ENCODE measurements around the gene INO80D. TPM values are rescaled to one million over a fixed set of nuclear protein-coding genes. Genes with fewer than 3 reads are reported as not detected.
"Not testable (repeated sequence)": the region's sequence is repeated elsewhere in the genome, so short reads cannot be mapped to it uniquely, and the experiment has no call there.

Gene INO80D
- 10 to 100 TPM; 26.7 to 29.4 TPM for total RNA-seq

GRCh38 chr2:206085742-206086445 is at the start of gene INO80D:
INO80D (minus strand) TSS chr2:206086174; CDS start chr2:206063016, 23,158 bp downstream.
- H3K4me3 Mint-ChIP-seq: peak within 1 kb of the TSS; percentile 96
- H3K9me3 Mint-ChIP-seq (ENCODE audit: low read depth): no peaks in the 10 kb centered on the region
- peaks cover 23% of the 10 kb centered on the region for H3K4me1 Mint-ChIP-seq
- CTCF ChIA-PET: interaction anchor here (0.6 to 1.3 kb wide), 3 partner anchors 79 to 138 kb away, joined by 3 to 4 read pairs (median 3); no protein-coding TSS in a partner anchor
- H3K27ac Mint-ChIP-seq: peak within 1 kb of the TSS; percentile 99
- DNase-seq (peak; percentile 88), ATAC-seq (peak; percentile 91)
- H3K27me3 Mint-ChIP-seq: no peaks in the 10 kb centered on the region
- peaks cover 2% of the 10 kb centered on the region for H3K36me3 Mint-ChIP-seq

GRCh38 chr2:206127656-206128055 is 41.7 kb upstream of the INO80D start:
- no peaks in the 10 kb centered on the region for H3K4me1 Mint-ChIP-seq
- H3K4me3 Mint-ChIP-seq: no peak overlapping the region
- ATAC-seq (no peak), DNase-seq (no peak)
- H3K27me3 Mint-ChIP-seq: no peaks in the 10 kb centered on the region
- H3K9me3 Mint-ChIP-seq (ENCODE audit: low read depth): no peaks in the 10 kb centered on the region
- CTCF ChIA-PET: no interaction called here
- peaks cover 39% of the 10 kb centered on the region for H3K36me3 Mint-ChIP-seq
- H3K27ac Mint-ChIP-seq: no peak overlapping the region

- ATAC-seq: no peak
- H3K27ac Mint-ChIP-seq: no peak overlapping the region
- CTCF ChIA-PET: no interaction called here
- H3K27me3 Mint-ChIP-seq: no peaks in the 10 kb centered on the region
- H3K36me3 Mint-ChIP-seq: peaks cover 55% of the 10 kb centered on the region
- H3K9me3 Mint-ChIP-seq (ENCODE audit: low read depth): no peaks in the 10 kb centered on the region
- DNase-seq: no peak
- H3K4me3 Mint-ChIP-seq: no peak overlapping the region
- H3K4me1 Mint-ChIP-seq: no peaks in the 10 kb centered on the region
Measured at GRCh38 chr2:206125901-206126300, 39.9 kb upstream of the INO80D start.

- not testable (repeated sequence) for ATAC-seq; H3K9me3 Mint-ChIP-seq (ENCODE audit: low read depth); H3K4me1 Mint-ChIP-seq; H3K4me3 Mint-ChIP-seq; DNase-seq; H3K27me3 Mint-ChIP-seq; H3K27ac Mint-ChIP-seq
- peaks cover 51% of the 10 kb centered on the region for H3K36me3 Mint-ChIP-seq
- CTCF ChIA-PET: interaction anchor here (1.5 kb wide), 1 partner anchor 42 kb away, joined by 3 read pairs; no protein-coding TSS in a partner anchor
Measured at GRCh38 chr2:206122569-206122968, 36.6 kb upstream of the INO80D start.

GRCh38 chr2:206116278-206116677 is 30.3 kb upstream of the INO80D start:
- Mint-ChIP-seq H3K9me3 (ENCODE audit: low read depth) (no peaks in the 10 kb centered on the region), H3K27me3 (no peaks in the 10 kb centered on the region), H3K4me1 (no peaks in the 10 kb centered on the region), H3K4me3 (no peak overlapping the region), H3K27ac (no peak overlapping the region), H3K36me3 (peaks cover 32% of the 10 kb centered on the region)
- CTCF ChIA-PET: no interaction called here
- ATAC-seq: no peak
- DNase-seq: no peak

- H3K27me3 Mint-ChIP-seq: no peaks in the 10 kb centered on the region
- CTCF ChIA-PET: no interaction called here
- H3K9me3 Mint-ChIP-seq (ENCODE audit: low read depth): no peaks in the 10 kb centered on the region
- DNase-seq: no peak
- H3K27ac Mint-ChIP-seq: no peak overlapping the region
- no peak overlapping the region for H3K4me3 Mint-ChIP-seq
- H3K36me3 Mint-ChIP-seq: peaks cover 21% of the 10 kb centered on the region
- no peak for ATAC-seq
- H3K4me1 Mint-ChIP-seq: no peaks in the 10 kb centered on the region
Measured at GRCh38 chr2:206115026-206115578, 29.1 kb upstream of the INO80D start.

- CTCF ChIA-PET: no interaction called here
- Mint-ChIP-seq H3K27ac (no peak overlapping the region), H3K4me1 (no peaks in the 10 kb centered on the region), H3K4me3 (no peak overlapping the region), H3K36me3 (peaks cover 17% of the 10 kb centered on the region), H3K27me3 (no peaks in the 10 kb centered on the region), H3K9me3 (ENCODE audit: low read depth) (no peaks in the 10 kb centered on the region)
- DNase-seq (no peak), ATAC-seq (no peak)
Measured at GRCh38 chr2:206112846-206113547, 27.0 kb upstream of the INO80D start.

- Mint-ChIP-seq H3K9me3 (ENCODE audit: low read depth) (no peaks in the 10 kb centered on the region), H3K27ac (no peak overlapping the region), H3K4me3 (no peak overlapping the region), H3K4me1 (no peaks in the 10 kb centered on the region), H3K27me3 (no peaks in the 10 kb centered on the region), H3K36me3 (peaks cover 15% of the 10 kb centered on the region)
- ATAC-seq: no peak
- DNase-seq: no peak
- CTCF ChIA-PET: no interaction called here
Measured at GRCh38 chr2:206112108-206112507, 26.1 kb upstream of the INO80D start.

- no peak overlapping the region for H3K27ac Mint-ChIP-seq
- H3K27me3 Mint-ChIP-seq: no peaks in the 10 kb centered on the region
- no peaks in the 10 kb centered on the region for H3K9me3 Mint-ChIP-seq (ENCODE audit: low read depth)
- H3K36me3 Mint-ChIP-seq: peaks cover 2% of the 10 kb centered on the region
- no peaks in the 10 kb centered on the region for H3K4me1 Mint-ChIP-seq
- ATAC-seq (no peak), DNase-seq (no peak)
- CTCF ChIA-PET: no interaction called here
- H3K4me3 Mint-ChIP-seq: no peak overlapping the region
Measured at GRCh38 chr2:206108713-206109112, 22.7 kb upstream of the INO80D start.

GRCh38 chr2:206105541-206105940 is 19.6 kb upstream of the INO80D start:
- H3K36me3 Mint-ChIP-seq: no peaks in the 10 kb centered on the region
- no peak overlapping the region for H3K4me3 Mint-ChIP-seq
- no peaks in the 10 kb centered on the region for H3K9me3 Mint-ChIP-seq (ENCODE audit: low read depth)
- no peak overlapping the region for H3K27ac Mint-ChIP-seq
- DNase-seq: no peak
- no peaks in the 10 kb centered on the region for H3K27me3 Mint-ChIP-seq
- no peaks in the 10 kb centered on the region for H3K4me1 Mint-ChIP-seq
- ATAC-seq: no peak
- CTCF ChIA-PET: no interaction called here

- no peaks in the 10 kb centered on the region for H3K9me3 Mint-ChIP-seq (ENCODE audit: low read depth)
- CTCF ChIA-PET: no interaction called here
Measured at GRCh38 chr2:206105038-206105437, 19.1 kb upstream of the INO80D start.

GRCh38 chr2:206098872-206099271 is 12.9 kb upstream of the INO80D start:
- H3K4me3 Mint-ChIP-seq; H3K27ac Mint-ChIP-seq; H3K4me1 Mint-ChIP-seq; H3K9me3 Mint-ChIP-seq (ENCODE audit: low read depth); DNase-seq; H3K36me3 Mint-ChIP-seq; H3K27me3 Mint-ChIP-seq; ATAC-seq: not testable (repeated sequence)
- CTCF ChIA-PET: interaction anchor here (1.0 kb wide), 1 partner anchor 110 kb away, joined by 3 read pairs; no protein-coding TSS in a partner anchor

More at GRCh38 chr2:206105038-206105437, 19.1 kb upstream of the INO80D start:
- DNase-seq (no peak), ATAC-seq (no peak)
- no peaks in the 10 kb centered on the region for H3K4me1 Mint-ChIP-seq
- H3K27me3 Mint-ChIP-seq: no peaks in the 10 kb centered on the region
- H3K4me3 Mint-ChIP-seq: no peak overlapping the region
- no peak overlapping the region for H3K27ac Mint-ChIP-seq
- H3K36me3 Mint-ChIP-seq: no peaks in the 10 kb centered on the region

- CTCF ChIA-PET: no interaction called here
- ATAC-seq (no peak), DNase-seq (no peak)
- H3K4me1 Mint-ChIP-seq: peaks cover 3% of the 10 kb centered on the region
- no peaks in the 10 kb centered on the region for H3K36me3 Mint-ChIP-seq
- no peaks in the 10 kb centered on the region for H3K9me3 Mint-ChIP-seq (ENCODE audit: low read depth)
- no peaks in the 10 kb centered on the region for H3K27me3 Mint-ChIP-seq
- no peak overlapping the region for H3K27ac Mint-ChIP-seq
- H3K4me3 Mint-ChIP-seq: no peak overlapping the region
Measured at GRCh38 chr2:206098471-206098870, 12.5 kb upstream of the INO80D start.

- ATAC-seq: no peak
- H3K4me3 Mint-ChIP-seq: no peak overlapping the region
- CTCF ChIA-PET: interaction anchor here (1.3 to 1.4 kb wide), 2 partner anchors 10 to 46 kb away, joined by 3 read pairs; no protein-coding TSS in a partner anchor
- H3K27me3 Mint-ChIP-seq: no peaks in the 10 kb centered on the region
- H3K9me3 Mint-ChIP-seq (ENCODE audit: low read depth): no peaks in the 10 kb centered on the region
- DNase-seq: no peak
- H3K27ac Mint-ChIP-seq: no peak overlapping the region
- peaks cover 3% of the 10 kb centered on the region for H3K4me1 Mint-ChIP-seq
- peaks cover 2% of the 10 kb centered on the region for H3K36me3 Mint-ChIP-seq
Measured at GRCh38 chr2:206096876-206097275, 10.9 kb upstream of the INO80D start.
